Measurements from ENCODE around the gene AHDC1. TPM values are rescaled to one million over a fixed set of nuclear protein-coding genes. Genes with fewer than 3 reads are reported as not detected.

Gene AHDC1
- total and polyA plus RNA-seq, 9 of the 15 experiments (the other 6 are each of a cell fraction or from before 2014, with no cell fraction given), result 0.21 to 36.4 (median 4.7) TPM

DNA sequence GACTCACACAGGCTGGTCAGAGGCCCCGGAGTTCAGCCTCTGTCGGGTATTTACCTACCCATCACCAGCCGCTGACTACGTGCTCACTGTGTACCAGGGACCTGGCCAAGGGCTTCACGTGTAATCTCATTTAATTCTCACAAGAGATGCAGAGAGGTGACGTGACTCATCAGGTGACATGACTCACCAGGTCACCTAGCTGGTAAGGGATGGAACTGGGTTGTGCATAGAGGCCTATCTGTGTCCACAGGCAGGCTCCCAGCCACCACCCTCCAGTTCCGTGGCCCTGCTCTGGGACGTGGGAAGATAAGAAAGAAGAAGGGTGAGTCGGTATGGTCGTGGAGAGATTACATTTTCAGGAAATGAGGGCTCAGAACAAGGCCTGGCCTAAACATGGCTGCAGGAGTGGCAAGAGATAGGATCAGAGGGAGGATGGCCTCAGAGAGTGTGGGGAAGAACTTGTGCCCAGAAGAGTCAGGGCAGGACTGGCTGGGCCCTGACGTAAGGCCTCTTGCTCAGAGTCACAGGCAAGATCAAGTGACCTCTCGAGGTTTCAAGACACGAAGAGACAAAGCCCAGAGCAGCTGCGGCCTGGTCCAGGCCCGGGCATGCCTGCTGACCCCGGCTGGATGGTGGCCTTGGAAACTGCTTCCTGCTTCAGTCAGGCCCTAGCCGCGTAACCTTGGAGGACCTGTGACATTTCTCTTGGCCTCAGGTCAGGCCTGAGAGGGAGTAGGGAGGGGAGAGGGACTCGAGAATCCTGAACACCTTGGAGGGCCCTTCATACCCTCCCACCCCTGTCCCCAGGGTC, 61.3 kb downstream of the AHDC1 start (continued):
- TF ChIP-seq, protein P1, sequence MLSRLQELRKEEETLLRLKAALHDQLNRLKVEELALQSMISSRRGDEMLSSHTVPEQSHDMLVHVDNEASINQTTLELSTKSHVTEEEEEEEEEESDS (CRISPR knock-in tag; IDR thresholded peaks at IDR 0.05), result peak; percentile 48; the same call in 1 of the 2 replicates
- TF ChIP-seq JUN (IDR thresholded peaks at IDR 0.05; ENCODE audit: borderline replicate concordance, low read depth, low read length), result peak; percentile 99
- peak; percentile 100 for TF ChIP-seq JUN (CRISPR knock-in tag; IDR thresholded peaks at IDR 0.05; ENCODE audit: borderline replicate concordance)
- TF ChIP-seq, protein P2, sequence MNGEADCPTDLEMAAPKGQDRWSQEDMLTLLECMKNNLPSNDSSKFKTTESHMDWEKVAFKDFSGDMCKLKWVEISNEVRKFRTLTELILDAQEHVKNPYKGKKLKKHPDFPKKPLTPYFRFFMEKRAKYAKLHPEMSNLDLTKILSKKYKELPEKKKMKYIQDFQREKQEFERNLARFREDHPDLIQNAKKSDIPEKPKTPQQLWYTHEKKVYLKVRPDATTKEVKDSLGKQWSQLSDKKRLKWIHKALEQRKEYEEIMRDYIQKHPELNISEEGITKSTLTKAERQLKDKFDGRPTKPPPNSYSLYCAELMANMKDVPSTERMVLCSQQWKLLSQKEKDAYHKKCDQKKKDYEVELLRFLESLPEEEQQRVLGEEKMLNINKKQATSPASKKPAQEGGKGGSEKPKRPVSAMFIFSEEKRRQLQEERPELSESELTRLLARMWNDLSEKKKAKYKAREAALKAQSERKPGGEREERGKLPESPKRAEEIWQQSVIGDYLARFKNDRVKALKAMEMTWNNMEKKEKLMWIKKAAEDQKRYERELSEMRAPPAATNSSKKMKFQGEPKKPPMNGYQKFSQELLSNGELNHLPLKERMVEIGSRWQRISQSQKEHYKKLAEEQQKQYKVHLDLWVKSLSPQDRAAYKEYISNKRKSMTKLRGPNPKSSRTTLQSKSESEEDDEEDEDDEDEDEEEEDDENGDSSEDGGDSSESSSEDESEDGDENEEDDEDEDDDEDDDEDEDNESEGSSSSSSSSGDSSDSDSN (IDR thresholded peaks at IDR 0.05; ENCODE audit: borderline replicate concordance in 1 of 2, low read depth in 2 of 2, low read length in 2 of 2), result peak; percentile 26 to 98; a peak in 3 of 4 replicates
- peak; percentile 63 for TF ChIP-seq ZNF143 (CRISPR knock-in tag; IDR thresholded peaks at IDR 0.05)
- TF ChIP-seq GTF2E2 (tag; IDR thresholded peaks at IDR 0.05), result peak; percentile 71; the same call in 1 of the 2 replicates
- TF ChIP-seq, protein P3, sequence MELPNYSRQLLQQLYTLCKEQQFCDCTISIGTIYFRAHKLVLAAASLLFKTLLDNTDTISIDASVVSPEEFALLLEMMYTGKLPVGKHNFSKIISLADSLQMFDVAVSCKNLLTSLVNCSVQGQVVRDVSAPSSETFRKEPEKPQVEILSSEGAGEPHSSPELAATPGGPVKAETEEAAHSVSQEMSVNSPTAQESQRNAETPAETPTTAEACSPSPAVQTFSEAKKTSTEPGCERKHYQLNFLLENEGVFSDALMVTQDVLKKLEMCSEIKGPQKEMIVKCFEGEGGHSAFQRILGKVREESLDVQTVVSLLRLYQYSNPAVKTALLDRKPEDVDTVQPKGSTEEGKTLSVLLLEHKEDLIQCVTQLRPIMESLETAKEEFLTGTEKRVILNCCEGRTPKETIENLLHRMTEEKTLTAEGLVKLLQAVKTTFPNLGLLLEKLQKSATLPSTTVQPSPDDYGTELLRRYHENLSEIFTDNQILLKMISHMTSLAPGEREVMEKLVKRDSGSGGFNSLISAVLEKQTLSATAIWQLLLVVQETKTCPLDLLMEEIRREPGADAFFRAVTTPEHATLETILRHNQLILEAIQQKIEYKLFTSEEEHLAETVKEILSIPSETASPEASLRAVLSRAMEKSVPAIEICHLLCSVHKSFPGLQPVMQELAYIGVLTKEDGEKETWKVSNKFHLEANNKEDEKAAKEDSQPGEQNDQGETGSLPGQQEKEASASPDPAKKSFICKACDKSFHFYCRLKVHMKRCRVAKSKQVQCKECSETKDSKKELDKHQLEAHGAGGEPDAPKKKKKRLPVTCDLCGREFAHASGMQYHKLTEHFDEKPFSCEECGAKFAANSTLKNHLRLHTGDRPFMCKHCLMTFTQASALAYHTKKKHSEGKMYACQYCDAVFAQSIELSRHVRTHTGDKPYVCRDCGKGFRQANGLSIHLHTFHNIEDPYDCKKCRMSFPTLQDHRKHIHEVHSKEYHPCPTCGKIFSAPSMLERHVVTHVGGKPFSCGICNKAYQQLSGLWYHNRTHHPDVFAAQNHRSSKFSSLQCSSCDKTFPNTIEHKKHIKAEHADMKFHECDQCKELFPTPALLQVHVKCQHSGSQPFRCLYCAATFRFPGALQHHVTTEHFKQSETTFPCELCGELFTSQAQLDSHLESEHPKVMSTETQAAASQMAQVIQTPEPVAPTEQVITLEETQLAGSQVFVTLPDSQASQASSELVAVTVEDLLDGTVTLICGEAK (IDR thresholded peaks at IDR 0.05), result no peak; the same call in 1 of the 2 replicates
- TF ChIP-seq, protein P3 (CRISPR knock-in tag; IDR thresholded peaks at IDR 0.05), result no peak
- TF ChIP-seq ZNF212 (CRISPR knock-in tag; IDR thresholded peaks at IDR 0.05), result 0 out of 2 replicates have a peak, but pooled peaks have one; percentile 14
- no peak for TF ChIP-seq POU5F1 (IDR thresholded peaks at IDR 0.05; ENCODE audit: borderline replicate concordance, low read depth, low read length, partially characterized antibody)
- TF ChIP-seq SP1 (CRISPR knock-in tag; IDR thresholded peaks at IDR 0.05), result peak; percentile 82
- peak; percentile 93 for TF ChIP-seq ZKSCAN8 (CRISPR knock-in tag; IDR thresholded peaks at IDR 0.05)
- TF ChIP-seq, protein P4, sequence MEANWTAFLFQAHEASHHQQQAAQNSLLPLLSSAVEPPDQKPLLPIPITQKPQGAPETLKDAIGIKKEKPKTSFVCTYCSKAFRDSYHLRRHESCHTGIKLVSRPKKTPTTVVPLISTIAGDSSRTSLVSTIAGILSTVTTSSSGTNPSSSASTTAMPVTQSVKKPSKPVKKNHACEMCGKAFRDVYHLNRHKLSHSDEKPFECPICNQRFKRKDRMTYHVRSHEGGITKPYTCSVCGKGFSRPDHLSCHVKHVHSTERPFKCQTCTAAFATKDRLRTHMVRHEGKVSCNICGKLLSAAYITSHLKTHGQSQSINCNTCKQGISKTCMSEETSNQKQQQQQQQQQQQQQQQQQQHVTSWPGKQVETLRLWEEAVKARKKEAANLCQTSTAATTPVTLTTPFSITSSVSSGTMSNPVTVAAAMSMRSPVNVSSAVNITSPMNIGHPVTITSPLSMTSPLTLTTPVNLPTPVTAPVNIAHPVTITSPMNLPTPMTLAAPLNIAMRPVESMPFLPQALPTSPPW (CRISPR knock-in tag; IDR thresholded peaks at IDR 0.05), result peak; percentile 87

Data from K562 (cell line).